HUDEP-2 (cell line): ENCODE measurements around the gene KLRC3.
A peak's percentile ranks its signal among the peaks of the same experiment; 100 is the strongest.
"Not testable (repeated sequence)": the region's sequence is repeated elsewhere in the genome, so short reads cannot be mapped to it uniquely, and the experiment has no call there.

ENCODE experiments used
- DNase-seq, 76 experiments: peaks; one replicate each; lab custom pipeline; 2025; ENCODE audit not compliant: unreplicated experiment in 76 of 76; lab: John Stamatoyannopoulos, UW

KLRC3 gene

GRCh38 chr12:10371893-10372535 lies 48.4 kb downstream of the KLRC3 start:
- DNase-seq = not testable (repeated sequence)

- no peak for DNase-seq
Measured at GRCh38 chr12:10369557-10370415, 50.6 kb downstream of the KLRC3 start.

- DNase-seq = no peak
Measured at GRCh38 chr12:10368206-10369171, 51.9 kb downstream of the KLRC3 start.

GRCh38 chr12:10367714-10368113 lies 52.7 kb downstream of the KLRC3 start:
- not testable (repeated sequence) for DNase-seq

GRCh38 chr12:10366875-10367274 lies 53.5 kb downstream of the KLRC3 start:
- DNase-seq = peak in 1 of 76 experiments; percentile 11

GRCh38 chr12:10365696-10366405 lies 54.5 kb downstream of the KLRC3 start:
- DNase-seq = peak in 2 of 76 experiments; percentile 1 to 40

GRCh38 chr12:10364815-10365622 lies 55.4 kb downstream of the KLRC3 start:
- peak in 67 of 76 experiments; percentile 2 to 62 (median 27) for DNase-seq

GRCh38 chr12:10363914-10364814 lies 56.2 kb downstream of the KLRC3 start:
- DNase-seq = peak in 19 of 76 experiments; percentile 1 to 51 (median 18)

GRCh38 chr12:10363658-10363913 lies 56.8 kb downstream of the KLRC3 start:
- DNase-seq = no peak

GRCh38 chr12:10362828-10363657 lies 57.4 kb downstream of the KLRC3 start:
- no peak for DNase-seq

GRCh38 chr12:10362325-10362724 lies 58.1 kb downstream of the KLRC3 start:
- DNase-seq = no peak
